Lower leg skin (tissue), 4 donors: ENCODE measurements around the gene MORC2. TPM values are rescaled to one million over a fixed set of nuclear protein-coding genes. Genes with fewer than 3 reads are reported as not detected.

ENCODE experiments used
- DNase-seq, 2 donors: peaks; one replicate each; pipeline ENCODE4 v3.0.0-alpha.2; 2019; ENCODE audit warnings: low spot score in 2 of 2
- H3K4me3 ChIP-seq: fragments of 200-600 bp; sonication (generic); 2 replicates; pipeline ENCODE4 v1.5.1; 2017; ENCODE audit warnings: mild to moderate bottlenecking, low read depth; ENCODE audit not compliant: poor library complexity, severe bottlenecking
- POLR2A ChIP-seq, 2 donors: fragments of 450-650 bp; IDR thresholded peaks; one replicate each; pipeline ENCODE4 v1.6.1; 2016 to 2017; ENCODE audit warnings: antibody characterized with exemption in 2 of 2, mild to moderate bottlenecking in 1 of 2, moderate library complexity in 1 of 2
- WGBS, 2 donors: methylation state at CpG; one replicate each; pipeline ENCODE4 v1.1.5; 2018; 5-methylcytosine and 5-hydroxymethylcytosine counted together
- intact Hi-C: fragments of 100-400 bp; cut with DNase I; formaldehyde crosslinking; loops from one replicate; pipeline ENCODE4 v1.15.0; 2023; ENCODE audit warnings: low total_unique reads
- total RNA-seq, 4 donors: library from RNA; depleted of rRNA; stranded (reverse); fragments of >200 nt; gene quantifications; one replicate each; pipeline ENCODE4 v1.1.0, GENCODE V29; 2016
- TF ChIP-seq, protein P1 (sequence below), 3 donors: fragments of 450-650 bp; IDR thresholded peaks; one replicate each; pipeline ENCODE4 v1.5.1; 2016; ENCODE audit warnings: antibody characterized with exemption in 3 of 3, mild to moderate bottlenecking in 3 of 3, moderate library complexity in 2 of 3

MORC2 gene
- total RNA-seq, 4 donors from 2014 or later = 16.2 to 34.7 (median 21.4) TPM

- peak in 1 of 2 donors; percentile 31 for DNase-seq
- intact Hi-C loops = no loop called here
Measured at GRCh38 chr22:30932661-30933060, 35.9 kb downstream of the MORC2 start.

DNA sequence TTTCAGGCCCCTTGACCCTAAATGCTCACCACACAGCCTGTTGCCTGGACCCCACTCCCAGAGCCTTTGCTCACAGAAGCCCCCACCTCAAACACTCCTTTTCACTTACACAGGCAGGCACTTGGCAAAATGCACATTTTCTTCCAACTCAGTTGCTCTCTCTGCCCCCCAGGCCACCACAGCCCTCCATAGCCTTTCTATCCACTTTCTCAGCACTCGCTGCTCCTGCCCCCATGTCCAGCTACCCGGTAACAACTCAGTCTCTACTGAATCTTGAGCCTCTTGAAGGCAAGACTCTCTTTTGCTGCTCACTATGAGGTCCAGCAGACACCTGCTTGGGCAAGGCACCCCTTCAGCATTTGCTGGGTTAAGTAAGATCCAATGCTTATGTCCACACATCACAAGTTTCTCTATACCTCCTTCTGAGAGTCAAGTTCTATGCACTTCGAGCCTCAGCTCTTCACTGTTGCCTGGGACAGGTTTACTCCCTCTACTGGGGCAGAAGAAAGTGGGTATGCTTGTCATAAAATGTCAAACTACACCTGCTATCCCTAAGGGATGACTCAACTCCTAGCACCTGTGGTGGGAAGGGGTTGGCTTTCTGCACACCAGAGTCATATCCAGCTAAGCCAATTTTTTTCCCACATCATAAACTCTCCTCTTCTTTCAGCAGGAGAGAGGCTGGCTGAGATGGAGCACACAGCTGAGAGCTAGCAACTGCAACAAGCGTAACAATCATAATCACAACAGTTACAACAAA is 36.9 kb downstream of the MORC2 start:
- WGBS, 2 donors = 91 to 98% methylated on average over 4 of the region's 4 CpGs
- TF ChIP-seq, protein P1, sequence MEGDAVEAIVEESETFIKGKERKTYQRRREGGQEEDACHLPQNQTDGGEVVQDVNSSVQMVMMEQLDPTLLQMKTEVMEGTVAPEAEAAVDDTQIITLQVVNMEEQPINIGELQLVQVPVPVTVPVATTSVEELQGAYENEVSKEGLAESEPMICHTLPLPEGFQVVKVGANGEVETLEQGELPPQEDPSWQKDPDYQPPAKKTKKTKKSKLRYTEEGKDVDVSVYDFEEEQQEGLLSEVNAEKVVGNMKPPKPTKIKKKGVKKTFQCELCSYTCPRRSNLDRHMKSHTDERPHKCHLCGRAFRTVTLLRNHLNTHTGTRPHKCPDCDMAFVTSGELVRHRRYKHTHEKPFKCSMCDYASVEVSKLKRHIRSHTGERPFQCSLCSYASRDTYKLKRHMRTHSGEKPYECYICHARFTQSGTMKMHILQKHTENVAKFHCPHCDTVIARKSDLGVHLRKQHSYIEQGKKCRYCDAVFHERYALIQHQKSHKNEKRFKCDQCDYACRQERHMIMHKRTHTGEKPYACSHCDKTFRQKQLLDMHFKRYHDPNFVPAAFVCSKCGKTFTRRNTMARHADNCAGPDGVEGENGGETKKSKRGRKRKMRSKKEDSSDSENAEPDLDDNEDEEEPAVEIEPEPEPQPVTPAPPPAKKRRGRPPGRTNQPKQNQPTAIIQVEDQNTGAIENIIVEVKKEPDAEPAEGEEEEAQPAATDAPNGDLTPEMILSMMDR (IDR thresholded peaks at IDR 0.05) = no peak
- no peak for TF ChIP-seq POLR2A (IDR thresholded peaks at IDR 0.05)
- peak in 1 of 2 donors; percentile 64 for DNase-seq
- intact Hi-C loops = no loop called here
- no peak overlapping the region for H3K4me3 ChIP-seq

More at GRCh38 chr22:30932661-30933060, 35.9 kb downstream of the MORC2 start:
- H3K4me3 ChIP-seq = no peak overlapping the region
- 96% methylated on average over 16 of the region's 16 CpGs for WGBS, 2 donors
- TF ChIP-seq, protein P1 (IDR thresholded peaks at IDR 0.05) = no peak
- TF ChIP-seq POLR2A (IDR thresholded peaks at IDR 0.05) = no peak

DNA sequence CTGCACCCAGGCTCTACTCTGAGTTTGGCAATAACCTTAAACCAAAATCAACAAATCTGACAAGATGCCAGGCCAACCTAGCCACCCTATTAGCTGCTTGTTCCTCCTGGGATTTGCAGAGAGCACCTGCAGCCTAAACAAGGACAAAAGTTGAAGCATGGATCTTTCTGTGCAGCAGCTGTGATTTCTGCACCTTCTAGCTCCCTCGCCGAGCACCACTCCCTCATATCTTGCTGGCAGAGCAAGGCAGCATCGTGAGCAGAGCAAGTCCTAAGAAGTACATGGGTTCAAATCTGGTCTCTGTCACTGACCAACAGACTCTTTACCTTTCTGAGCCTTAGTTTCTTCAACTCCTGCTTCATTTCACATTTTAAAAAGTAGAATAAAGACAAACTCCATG is 38.3 kb downstream of the MORC2 start:
- intact Hi-C loops = no loop called here
- TF ChIP-seq, protein P1 (IDR thresholded peaks at IDR 0.05) = no peak
- no peak for TF ChIP-seq POLR2A (IDR thresholded peaks at IDR 0.05)
- WGBS, 2 donors = 93 to 96% methylated on average over 3 of the region's 3 CpGs

DNA sequence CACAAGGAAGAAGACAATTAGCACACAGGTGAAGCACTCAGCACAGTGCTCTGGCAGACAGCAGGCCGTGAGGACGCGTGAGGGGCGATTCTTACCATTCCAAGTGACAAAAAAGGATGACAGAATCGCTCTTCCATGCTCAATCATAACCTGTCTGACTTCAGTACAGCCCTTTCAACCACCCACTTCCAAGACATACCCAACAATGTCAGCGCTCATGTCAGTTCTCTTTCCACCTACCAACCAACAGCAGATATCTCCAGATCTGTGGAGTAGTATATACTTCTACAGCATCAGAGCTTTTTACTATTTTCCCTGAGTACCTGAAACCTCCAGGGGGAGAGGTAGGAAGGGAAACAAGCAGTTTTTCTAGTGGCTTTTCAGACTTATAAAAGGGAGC is 40.2 kb downstream of the MORC2 start:
- no peak overlapping the region for H3K4me3 ChIP-seq
- no peak for DNase-seq
- intact Hi-C loops = loop anchor here (10.0 kb wide), 1 partner anchor 294 kb away; the partner anchor contains the start of gene SLC35E4
- TF ChIP-seq POLR2A (IDR thresholded peaks at IDR 0.05) = no peak
- TF ChIP-seq, protein P1 (IDR thresholded peaks at IDR 0.05) = no peak
- 93 to 96% methylated on average over 6 of the region's 6 CpGs for WGBS, 2 donors

More for the DNA sequence above, 38.3 kb downstream of the MORC2 start:
- DNase-seq = no peak
- no peak overlapping the region for H3K4me3 ChIP-seq

GRCh38 chr22:30927806-30928205 is 40.8 kb downstream of the MORC2 start:
- TF ChIP-seq, protein P1 (IDR thresholded peaks at IDR 0.05) = no peak
- no peak for TF ChIP-seq POLR2A (IDR thresholded peaks at IDR 0.05)
- 92 to 93% methylated on average over 10 of the region's 10 CpGs for WGBS, 2 donors
- intact Hi-C loops = loop anchor here (10.0 kb wide), 1 partner anchor 293 kb away; the partner anchor contains the start of gene SLC35E4
- H3K4me3 ChIP-seq = no peak overlapping the region
- peak in 1 of 2 donors; percentile 64 for DNase-seq
